K562 (cell line): ENCODE results near the gene ICA1. TPM values are rescaled to one million over a fixed set of nuclear protein-coding genes. Genes with fewer than 3 reads are reported as not detected.
A peak's percentile ranks its signal among the peaks of the same experiment; 100 is the strongest.

Source experiments
- CHD1 ChIP-seq: fragments of 200-600 bp; sonication (generic); IDR thresholded peaks from one replicate; pipeline ENCODE4 v1.6.1; 2012; ENCODE audit warnings: mild to moderate bottlenecking, moderate library complexity, low read length, inconsistent platforms
- ID3 ChIP-seq, 2 experiments: fragments of 250-450 bp in 1 of 2; fragments of 450-650 bp in 1 of 2; sonication (Bioruptor Pico) in 1 of 2; IDR thresholded peaks; 2 replicates each; pipeline versions ENCODE4 v1.6.1 to v1.8.0; 2016 to 2021; ENCODE audit warnings: mild to moderate bottlenecking in 2 of 2, moderate library complexity in 2 of 2, missing compliant biosample characterization in 1 of 2, missing genetic modification characterization in 1 of 2
- JUN ChIP-seq, 2 experiments: sonication (generic) in 1 of 2; formaldehyde crosslinking in 1 of 2; IDR thresholded peaks; 2 replicates each; pipeline versions ENCODE4 v1.6.1 to v1.8.0; 2012 to 2022; ENCODE audit warnings: borderline replicate concordance in 2 of 2, mild to moderate bottlenecking in 2 of 2, improper control_type of control experiment in 1 of 2, low read depth in 1 of 2, low read length in 1 of 2, missing genetic modification reagents in 1 of 2
- KLF16 ChIP-seq: IDR thresholded peaks from 2 replicates; pipeline ENCODE4 v1.6.1; 2016; ENCODE audit warnings: antibody characterized with exemption
- MGA ChIP-seq: fragments of 450-650 bp; IDR thresholded peaks from 2 replicates; pipeline ENCODE4 v1.6.1; 2016; ENCODE audit warnings: mild to moderate bottlenecking, moderate library complexity
- RNF2 ChIP-seq: sonication (generic); IDR thresholded peaks from 2 replicates; pipeline ENCODE4 v1.6.1; 2016
- TEAD4 ChIP-seq, 2 experiments: sonication (generic) in 1 of 2; formaldehyde crosslinking in 1 of 2; IDR thresholded peaks; 2 replicates each; pipeline versions ENCODE4 v1.6.1 to v1.8.0; 2012 to 2022; ENCODE audit warnings: borderline replicate concordance in 1 of 2, inconsistent platforms in 1 of 2, low read length in 1 of 2, mild to moderate bottlenecking in 1 of 2, missing genetic modification reagents in 1 of 2
- ZBTB8A ChIP-seq: fragments of 450-650 bp; IDR thresholded peaks from 2 replicates; pipeline ENCODE4 v1.6.1; 2018; ENCODE audit warnings: mild to moderate bottlenecking, moderate library complexity; ENCODE audit not compliant: partially characterized antibody
- ZMIZ1 ChIP-seq, 2 experiments: fragments of 150-350 bp in 1 of 2; IDR thresholded peaks; 2 replicates each; pipeline ENCODE4 v1.6.1; 2012 to 2016; ENCODE audit warnings: low read depth in 2 of 2, low read length in 2 of 2, mild to moderate bottlenecking in 1 of 2, moderate library complexity in 1 of 2
- polyA plus RNA-seq, 8 experiments: library from polyadenylated mRNA; depleted of rRNA in 4 of 8; stranded (reverse) in 5 of 8; unstranded in 3 of 8; fragments of >200 nt; fragmentation: Nextera tagmentation in 2 of 8; fragmentation: Illumina TruSeq in 1 of 8; extraction: Ambion mirVana in 2 of 8; extraction: Trizol in 1 of 8; gene quantifications; 2 replicates each; pipeline versions ENCODE4 v1.2.1 to v1.2.3, GENCODE V29; 2011 to 2014; ENCODE audit warnings: inconsistent platforms in 1 of 8, missing spikeins in 1 of 8
- total RNA-seq, 7 experiments: library from RNA; depleted of rRNA in 6 of 7; stranded (reverse); fragments of >200 nt in 6 of 7; fragmentation: Illumina TruSeq in 2 of 7; extraction: Trizol in 2 of 7; gene quantifications; 2 replicates each; pipeline versions ENCODE4 v1.2.1 to v1.2.3, GENCODE V29; 2011 to 2021; ENCODE audit warnings: low replicate concordance in 1 of 7

ICA1 gene
- total and polyA plus RNA-seq, 9 of the 15 experiments (the other 6 are each of a cell fraction or from before 2014, with no cell fraction given): 7.1 to 22.3 (median 16.4) TPM

- no peak for TF ChIP-seq MGA
- TF ChIP-seq JUN (IDR thresholded peaks at IDR 0.05; ENCODE audit: borderline replicate concordance, low read depth, low read length): no peak
- TF ChIP-seq JUN (CRISPR knock-in tag; IDR thresholded peaks at IDR 0.05; ENCODE audit: borderline replicate concordance): no peak
- no peak for TF ChIP-seq CHD1
- TF ChIP-seq TEAD4 (IDR thresholded peaks at IDR 0.05; ENCODE audit: low read length): 0 out of 2 replicates have a peak, but pooled peaks have one; percentile 14
- TF ChIP-seq TEAD4 (CRISPR knock-in tag; IDR thresholded peaks at IDR 0.05; ENCODE audit: borderline replicate concordance): no peak
- no peak for TF ChIP-seq ID3 (CRISPR knock-in tag; IDR thresholded peaks at IDR 0.05)
- TF ChIP-seq ID3 (tag; IDR thresholded peaks at IDR 0.05): no peak
- TF ChIP-seq RNF2: no peak
- TF ChIP-seq ZBTB8A: no peak
- TF ChIP-seq KLF16: 0 out of 2 replicates have a peak, but pooled peaks have one; percentile 22
- TF ChIP-seq ZMIZ1 (IDR thresholded peaks at IDR 0.05; ENCODE audit: low read depth in 2 of 2, low read length in 2 of 2): 0 out of 4 replicates have a peak, but pooled peaks of 1 of the 2 experiments have one; percentile 24
Measured at GRCh38 chr7:8190119-8190895, 71.7 kb downstream of the ICA1 start (continued).
